Loucy (cell line): ENCODE results near the gene ASB13.

ENCODE experiments used
- H2AFZ ChIP-seq: fragments of 200-600 bp; sonication (generic); 2 replicates; pipeline ENCODE4 v1.6.0; 2016; ENCODE audit warnings: antibody characterized with exemption, mild to moderate bottlenecking, low read length, moderate library complexity
- H3F3A ChIP-seq: fragments of 200-600 bp; 2 replicates; pipeline ENCODE4 v1.6.0; 2016; ENCODE audit warnings: antibody characterized with exemption, low read depth, mild to moderate bottlenecking
- H3K27me3 ChIP-seq: fragments of 200-600 bp; sonication (generic); 2 replicates; pipeline ENCODE4 v1.6.1; 2014; ENCODE audit warnings: low read length, mild to moderate bottlenecking; ENCODE audit not compliant: insufficient read depth, poor library complexity, severe bottlenecking
- H3K36me3 ChIP-seq: fragments of 200-600 bp; sonication (generic); 2 replicates; pipeline ENCODE4 v1.6.1; 2016; ENCODE audit warnings: low read length; ENCODE audit not compliant: insufficient read depth
- H3K4me1 ChIP-seq: fragments of 200-600 bp; sonication (generic); 2 replicates; pipeline ENCODE4 v1.5.1; 2014; ENCODE audit warnings: low read length, mild to moderate bottlenecking; ENCODE audit not compliant: insufficient read depth, poor library complexity, severe bottlenecking
- H3K4me2 ChIP-seq: fragments of 200-600 bp; sonication (generic); 2 replicates; pipeline ENCODE4 v1.6.0; 2014; ENCODE audit warnings: antibody characterized with exemption, low read length, low read depth, mild to moderate bottlenecking; ENCODE audit not compliant: poor library complexity, severe bottlenecking
- H3K4me3 ChIP-seq: fragments of 200-600 bp; sonication (generic); 2 replicates; pipeline ENCODE4 v1.5.1; 2014; ENCODE audit warnings: low read length, mild to moderate bottlenecking, mixed read lengths; ENCODE audit not compliant: poor library complexity, severe bottlenecking
- H3K79me2 ChIP-seq: fragments of 200-600 bp; sonication (generic); 2 replicates; pipeline ENCODE4 v1.6.1; 2014; ENCODE audit warnings: low read length; ENCODE audit not compliant: insufficient read depth
- H3K9ac ChIP-seq: fragments of 200-600 bp; sonication (generic); 2 replicates; pipeline ENCODE4 v1.6.0; 2014; ENCODE audit warnings: mild to moderate bottlenecking, low read depth, low read length, moderate library complexity; ENCODE audit not compliant: poor library complexity, severe bottlenecking
- H3K9me2 ChIP-seq: fragments of 200-600 bp; sonication (generic); replicated peaks from 2 replicates; pipeline ENCODE4 v1.6.1; 2016; ENCODE audit warnings: low read depth, low read length, mixed read lengths
- H3K9me3 ChIP-seq: fragments of 200-600 bp; sonication (generic); 2 replicates; pipeline ENCODE4 v1.6.1; 2014; ENCODE audit warnings: mild to moderate bottlenecking, antibody characterized with exemption, low read length, low read depth; ENCODE audit not compliant: insufficient read depth
- H4K20me1 ChIP-seq: fragments of 200-600 bp; sonication (generic); 2 replicates; pipeline ENCODE4 v1.6.0; 2014; ENCODE audit warnings: antibody characterized with exemption, low read length, mild to moderate bottlenecking; ENCODE audit not compliant: insufficient read depth, poor library complexity, severe bottlenecking
- CTCF ChIP-seq: fragments of 200-600 bp; sonication (generic); conservative IDR thresholded peaks from 2 replicates; pipeline ENCODE4 v1.5.1; 2014; ENCODE audit warnings: mild to moderate bottlenecking, antibody characterized with exemption, low read length
- EZH2phosphoT487 ChIP-seq: fragments of 200-600 bp; IDR thresholded peaks from 2 replicates; pipeline ENCODE4 v1.6.1; 2018; ENCODE audit warnings: antibody characterized with exemption, mild to moderate bottlenecking, moderate library complexity, borderline replicate concordance

ASB13 gene

DNA sequence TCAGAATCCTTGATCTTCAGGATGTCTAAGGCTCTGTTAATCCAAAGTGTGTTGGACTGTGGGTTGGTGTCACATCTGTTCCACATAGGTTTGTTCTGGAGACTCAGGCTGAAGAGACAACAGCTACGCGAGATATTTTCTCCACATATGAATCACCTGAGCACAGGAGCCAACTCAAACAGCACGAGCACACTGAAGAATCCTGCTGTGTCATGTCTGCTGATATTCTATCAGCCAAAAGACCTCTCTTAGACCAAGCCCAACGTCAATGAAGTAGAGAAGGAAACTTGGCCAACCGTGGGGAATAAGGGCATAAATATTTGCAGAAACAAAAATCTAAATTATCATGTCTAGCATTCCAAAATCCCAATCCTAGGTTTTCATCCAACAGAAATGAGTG, 15.5 kb upstream of the ASB13 start:
- H3K9me2 ChIP-seq = no peaks in the 10 kb centered on the region
- H3K79me2 ChIP-seq = peaks cover 23% of the 10 kb centered on the region
- no peaks in the 10 kb centered on the region for H3K27me3 ChIP-seq
- H3K36me3 ChIP-seq = no peaks in the 10 kb centered on the region
- no peak overlapping the region for H3K9ac ChIP-seq
- no peak overlapping the region for H2AFZ ChIP-seq
- no peaks in the 10 kb centered on the region for H3K9me3 ChIP-seq
- no peak overlapping the region for H3K4me3 ChIP-seq
- peaks cover 17% of the 10 kb centered on the region for H3K4me1 ChIP-seq
- no peak overlapping the region for H3K4me2 ChIP-seq
- TF ChIP-seq CTCF = no peak
- no peak for TF ChIP-seq EZH2phosphoT487
- H4K20me1 ChIP-seq = peaks cover 17% of the 10 kb centered on the region
- H3F3A ChIP-seq = no peaks in the 10 kb centered on the region

GRCh38 chr10:5679606-5680005, 13.2 kb upstream of the ASB13 start:
- H3K9me2 ChIP-seq = no peaks in the 10 kb centered on the region
- TF ChIP-seq CTCF (no peak), EZH2phosphoT487 (no peak)
- H3K4me3 ChIP-seq = no peak overlapping the region
- H3K36me3 ChIP-seq = no peaks in the 10 kb centered on the region
- no peaks in the 10 kb centered on the region for H3K27me3 ChIP-seq
- H3K4me2 ChIP-seq = no peak overlapping the region
- H4K20me1 ChIP-seq = no peaks in the 10 kb centered on the region
- H2AFZ ChIP-seq = no peak overlapping the region
- H3K9ac ChIP-seq = no peak overlapping the region
- peaks cover 7% of the 10 kb centered on the region for H3K4me1 ChIP-seq
- H3K79me2 ChIP-seq = no peaks in the 10 kb centered on the region
- H3F3A ChIP-seq = no peaks in the 10 kb centered on the region
- H3K9me3 ChIP-seq = no peaks in the 10 kb centered on the region

- Histone ChIP-seq H3K36me3 (no peaks in the 10 kb centered on the region), H2AFZ (no peak overlapping the region), H3K9me2 (no peaks in the 10 kb centered on the region)
Measured at GRCh38 chr10:5679037-5679435, 12.6 kb upstream of the ASB13 start.

More at GRCh38 chr10:5679037-5679435, 12.6 kb upstream of the ASB13 start:
- H3K27me3 ChIP-seq = no peaks in the 10 kb centered on the region
- H3K4me3 ChIP-seq = no peak overlapping the region
- H3F3A ChIP-seq = no peaks in the 10 kb centered on the region
- no peak overlapping the region for H3K4me2 ChIP-seq
- no peak overlapping the region for H3K9ac ChIP-seq
- no peak for TF ChIP-seq EZH2phosphoT487
- TF ChIP-seq CTCF = no peak
- H3K4me1 ChIP-seq = peaks cover 5% of the 10 kb centered on the region
- H4K20me1 ChIP-seq = no peaks in the 10 kb centered on the region
- no peaks in the 10 kb centered on the region for H3K9me3 ChIP-seq
- H3K79me2 ChIP-seq = no peaks in the 10 kb centered on the region
